HG03097 (cell line): ENCODE results near the gene TUBB3.
"Not testable (repeated sequence)": the region's sequence is repeated elsewhere in the genome, so short reads cannot be mapped to it uniquely, and the experiment has no call there.

Experiments used
- ATAC-seq: cut with Tn5 transposase; IDR thresholded peaks from one replicate; pipeline ENCODE4 v1.9.1; 2021; ENCODE audit not compliant: unreplicated experiment, low FRiP score

Gene TUBB3

DNA sequence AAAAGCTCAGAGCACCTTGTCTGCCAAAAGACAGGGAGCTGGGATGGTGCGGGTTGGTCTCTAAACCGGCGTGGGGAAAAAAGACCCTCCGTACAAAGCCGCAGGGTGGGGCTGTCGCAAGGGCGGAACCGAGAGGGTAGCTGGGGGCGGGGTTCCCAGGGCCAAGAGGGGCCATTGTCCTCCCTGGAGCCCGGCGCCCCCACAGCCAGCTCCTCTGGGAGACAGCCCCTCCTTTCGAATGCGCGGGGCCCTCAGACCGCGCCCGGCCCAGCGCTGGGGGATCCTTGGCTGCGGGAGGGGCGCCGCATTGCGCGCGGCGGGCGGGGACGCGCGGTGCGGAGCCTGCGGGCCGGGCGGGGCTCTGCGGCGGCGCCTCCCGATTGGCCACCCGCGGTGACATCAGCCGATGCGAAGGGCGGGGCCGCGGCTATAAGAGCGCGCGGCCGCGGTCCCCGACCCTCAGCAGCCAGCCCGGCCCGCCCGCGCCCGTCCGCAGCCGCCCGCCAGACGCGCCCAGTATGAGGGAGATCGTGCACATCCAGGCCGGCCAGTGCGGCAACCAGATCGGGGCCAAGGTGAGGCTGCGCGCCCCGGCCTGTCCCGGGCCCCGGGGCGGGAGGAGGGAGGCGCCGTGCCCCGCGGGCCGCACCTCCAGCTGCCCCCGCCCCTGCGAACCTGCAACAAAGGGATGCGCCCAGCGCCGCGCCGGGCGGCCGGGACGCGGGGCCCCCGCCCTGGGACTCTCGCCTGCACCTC, at the start of gene TUBB3:
TSS of gene TUBB3 (plus strand) at position 459 of the 756 bp plus-strand sequence. CDS start at position 519, 60 bp downstream.
- ATAC-seq: no peak

DNA sequence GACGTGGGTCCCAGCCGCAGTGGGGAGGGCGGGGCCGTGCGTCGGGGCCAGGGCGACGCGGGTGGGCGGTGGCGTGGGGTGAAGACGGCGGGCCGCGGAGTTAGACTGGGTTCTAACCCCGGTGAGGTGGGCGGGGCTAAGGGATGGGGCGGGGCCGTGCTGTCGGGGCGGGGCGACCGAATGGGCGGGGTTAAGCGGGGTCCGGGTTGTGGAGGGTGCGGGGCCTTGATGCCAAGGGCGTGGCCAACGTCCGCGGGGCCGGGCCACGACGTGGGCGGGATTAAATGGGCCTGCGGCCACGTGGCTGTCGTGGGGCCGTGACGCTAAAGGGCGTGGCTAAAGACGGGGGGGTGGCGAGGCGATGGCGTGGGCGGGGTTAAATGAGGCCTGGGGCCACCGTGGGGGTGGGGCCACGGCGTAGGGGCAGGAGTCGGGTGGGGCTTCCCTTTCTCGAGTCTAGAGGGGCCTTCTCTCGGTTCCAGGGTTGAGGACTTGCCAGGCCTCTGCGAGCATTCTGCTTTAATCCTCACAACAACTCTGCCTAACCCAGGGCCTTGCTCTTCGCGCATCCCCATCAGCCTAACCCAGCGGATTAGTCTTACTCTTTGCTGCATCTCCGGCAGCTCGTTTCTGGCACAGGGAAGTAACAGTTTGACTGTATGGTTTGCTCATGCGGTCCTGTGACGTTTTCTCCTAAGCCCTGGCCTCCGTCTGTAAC, 49.0 kb upstream of the TUBB3 start:
- peak; percentile 63 for ATAC-seq

DNA sequence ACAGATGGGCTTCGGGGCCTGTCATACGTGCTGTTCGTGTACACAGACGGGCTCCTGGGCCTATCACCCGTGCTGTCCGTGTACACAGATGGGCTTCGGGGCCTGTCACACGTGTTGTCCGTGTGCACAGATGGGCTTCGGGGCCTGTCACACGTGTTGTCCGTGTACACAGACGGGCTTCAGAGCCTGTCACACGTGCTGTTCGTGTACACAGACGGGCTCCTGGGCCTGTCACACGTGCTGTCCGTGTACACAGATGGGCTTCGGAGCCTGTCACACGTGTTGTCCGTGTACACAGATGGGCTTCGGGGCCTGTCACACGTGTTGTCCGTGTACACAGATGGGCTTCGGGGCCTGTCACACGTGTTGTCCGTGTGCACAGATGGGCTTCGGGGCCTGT, 44.0 kb upstream of the TUBB3 start:
- not testable (repeated sequence) for ATAC-seq

DNA sequence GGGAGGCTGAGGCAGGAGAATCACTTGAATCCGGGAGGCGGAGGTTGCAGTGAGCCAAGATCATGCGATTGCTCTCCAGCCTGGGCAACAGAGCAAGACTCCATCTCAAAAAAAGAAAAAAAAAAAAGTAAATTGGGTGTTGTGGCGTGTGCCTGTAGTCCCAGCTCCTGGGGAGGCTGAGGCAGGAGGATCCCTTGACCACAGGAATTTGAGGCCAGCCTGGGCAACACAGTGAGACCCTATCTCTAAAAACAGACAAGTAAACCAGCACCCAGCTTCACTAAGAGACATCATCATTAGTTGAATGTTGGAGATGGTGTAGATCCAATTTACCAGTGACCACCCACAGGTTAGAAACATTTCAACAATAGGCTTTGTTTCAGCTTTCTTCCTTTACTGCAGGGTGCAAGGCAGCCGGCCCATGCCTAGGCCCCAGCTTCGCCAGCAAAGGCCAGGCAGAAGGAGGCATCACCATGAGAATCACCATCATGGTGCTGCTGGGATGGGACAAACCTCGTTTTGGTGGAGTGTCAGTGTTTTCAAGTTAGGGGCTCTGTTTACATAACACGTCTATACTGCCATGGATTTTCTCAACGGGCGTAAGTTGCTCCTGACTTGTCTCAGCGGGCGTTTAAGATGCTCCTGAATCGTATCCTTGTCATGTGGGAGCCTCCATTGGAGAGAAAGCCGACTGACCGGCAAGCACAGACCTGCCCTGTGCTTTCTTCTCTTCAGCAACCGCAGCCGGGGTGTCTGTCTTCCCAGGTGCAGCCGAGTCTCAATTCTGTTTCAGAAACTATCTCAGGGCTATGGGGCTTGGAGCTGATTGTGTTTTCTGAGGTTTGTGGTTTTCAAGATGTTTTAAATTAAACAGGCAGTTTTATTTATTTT, 42.4 kb upstream of the TUBB3 start:
- ATAC-seq: no peak

DNA sequence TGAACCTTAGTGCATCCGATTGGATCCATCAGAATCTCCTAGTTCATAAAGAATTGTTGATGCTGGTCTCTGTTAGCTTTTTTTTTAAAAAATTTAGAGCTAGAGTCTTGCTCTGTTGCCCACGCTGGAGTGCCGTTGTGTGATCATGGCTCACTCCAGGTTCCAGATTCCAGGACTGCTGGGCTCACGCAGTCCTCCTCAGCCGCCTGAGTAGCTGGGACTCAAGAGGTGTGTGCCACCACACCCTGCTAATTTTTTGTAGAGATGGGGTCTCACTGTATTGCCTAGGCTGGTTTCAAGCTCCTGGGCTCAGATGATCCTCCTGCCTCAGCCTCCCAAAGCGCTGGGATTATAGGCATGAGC, 41.8 kb upstream of the TUBB3 start:
- ATAC-seq: no peak

DNA sequence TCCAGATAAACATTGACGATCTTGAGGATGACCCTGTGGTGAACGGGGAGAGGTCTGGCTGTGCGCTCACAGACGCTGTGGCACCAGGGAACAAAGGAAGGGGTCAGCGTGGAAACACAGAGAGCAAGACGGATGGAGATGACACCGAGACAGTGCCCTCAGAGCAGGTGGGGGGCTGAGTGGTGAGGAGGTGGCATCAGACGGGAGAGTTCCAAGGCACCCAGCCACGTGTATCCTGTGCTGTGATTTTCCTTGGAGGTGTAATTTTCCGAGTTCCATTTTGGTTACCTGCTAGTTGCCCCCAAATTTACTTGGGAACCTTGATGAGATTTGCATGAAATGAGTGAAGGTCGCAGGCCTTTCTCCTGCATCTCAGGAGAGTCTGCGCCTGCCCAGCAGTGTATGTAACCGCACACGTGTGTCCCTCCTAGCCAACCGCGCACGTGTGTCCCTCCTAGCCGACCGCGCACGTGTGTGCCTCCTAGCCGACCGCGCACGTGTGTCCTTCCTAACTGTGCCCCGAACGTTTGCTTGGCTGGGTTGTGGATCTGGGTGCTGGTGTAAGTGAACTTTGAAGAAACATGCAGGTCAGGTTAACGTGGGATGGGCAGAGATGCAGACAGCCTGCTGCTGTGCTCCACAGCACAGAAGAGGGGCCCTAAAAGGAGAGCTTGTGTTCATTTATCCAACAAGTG, 39.6 kb upstream of the TUBB3 start:
- no peak for ATAC-seq

DNA sequence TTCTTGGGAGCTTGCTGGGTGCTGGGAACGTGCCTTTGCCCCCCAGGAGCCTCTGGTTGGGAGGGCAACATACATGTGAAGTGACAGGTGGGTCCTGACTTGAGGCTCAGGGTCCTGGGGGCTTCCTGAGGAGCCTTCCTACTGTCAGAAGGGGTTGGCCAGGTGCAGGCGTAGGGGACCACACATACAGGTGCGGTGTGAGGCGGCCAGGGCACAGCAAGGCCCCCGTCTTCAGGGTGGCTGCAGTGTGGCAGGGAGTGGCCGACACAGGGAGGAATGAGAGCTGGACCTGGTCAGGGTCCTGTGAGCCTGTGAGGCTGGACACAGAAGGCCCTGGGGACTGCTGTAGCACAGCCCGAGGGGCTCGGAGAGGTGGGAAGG, 39.1 kb upstream of the TUBB3 start:
- ATAC-seq: no peak

DNA sequence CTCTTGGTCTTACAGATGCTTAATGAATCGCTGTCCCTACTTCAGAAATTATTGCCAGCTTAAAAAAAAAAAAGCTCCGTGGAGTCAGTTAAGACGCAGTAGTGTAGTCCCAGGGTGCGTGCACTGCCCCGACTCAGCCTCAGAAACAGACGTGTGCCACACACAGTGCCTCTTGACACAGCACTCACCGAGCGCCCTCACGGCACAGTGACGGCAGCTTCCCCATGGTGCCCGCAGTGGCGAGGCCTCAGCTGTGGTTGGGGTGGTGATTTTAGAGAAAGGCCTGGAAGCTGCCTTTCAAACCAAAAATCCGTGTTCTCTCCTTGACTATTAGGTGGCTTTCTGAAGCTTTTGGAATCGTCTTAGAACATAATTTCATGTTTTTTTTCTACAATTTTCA, 35.9 kb upstream of the TUBB3 start:
- no peak for ATAC-seq

DNA sequence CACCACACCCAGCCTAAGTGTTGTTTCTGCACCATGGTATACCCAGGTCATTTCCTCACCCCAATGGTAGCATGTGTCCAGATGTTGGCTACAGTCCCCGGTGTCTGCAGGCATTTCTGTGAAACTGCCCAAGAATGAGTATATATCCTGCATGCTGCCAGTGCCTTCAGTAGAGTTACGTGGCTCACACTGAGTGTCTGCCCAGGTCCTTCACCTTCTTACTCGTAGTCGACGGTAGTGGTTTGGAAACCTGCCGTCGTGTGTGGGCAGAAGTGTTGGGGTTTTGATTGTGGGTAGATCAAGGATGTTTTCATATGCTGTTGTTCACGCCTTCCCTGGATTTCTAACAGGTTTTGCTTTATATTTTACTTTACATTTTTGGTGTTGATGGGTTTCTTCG, 32.9 kb upstream of the TUBB3 start:
- ATAC-seq: no peak

DNA sequence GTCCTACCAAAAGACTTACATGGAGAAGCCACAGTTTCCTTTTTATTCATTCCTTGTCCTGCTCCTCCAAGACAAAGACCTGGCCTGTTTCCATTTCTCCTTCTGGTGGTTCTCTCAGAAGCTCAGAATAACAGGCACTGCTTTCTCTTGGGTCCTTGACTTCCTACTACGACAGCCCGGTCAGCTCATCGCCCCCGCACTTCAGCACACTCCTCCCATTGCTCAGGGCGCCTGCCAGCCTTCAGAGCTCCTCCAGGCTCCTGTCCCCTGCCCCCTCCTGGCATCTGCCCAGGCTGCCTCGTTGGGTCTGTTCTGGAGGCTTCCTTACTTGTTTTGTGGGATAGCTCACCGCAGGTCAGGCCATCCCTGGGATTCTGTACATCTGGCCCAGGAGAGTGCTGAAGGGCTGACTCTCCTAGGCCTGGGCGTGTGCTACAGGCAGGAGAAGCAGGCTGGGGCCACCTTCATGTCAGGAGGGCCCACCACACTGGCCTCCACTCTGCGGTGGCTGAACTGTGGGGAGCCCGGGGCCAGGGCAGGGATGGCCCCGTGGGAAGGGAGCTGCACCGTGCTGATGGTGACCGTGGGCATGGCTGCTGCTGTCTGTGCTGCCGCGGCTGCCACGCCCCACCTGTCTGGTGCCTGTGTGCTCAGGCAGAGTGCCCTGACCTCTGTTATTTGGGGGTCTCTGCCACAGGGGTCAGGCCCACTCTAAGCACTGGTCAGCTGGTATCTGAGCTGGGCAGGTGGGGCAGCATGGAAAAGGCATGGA, 32.1 kb upstream of the TUBB3 start:
- no peak for ATAC-seq

DNA sequence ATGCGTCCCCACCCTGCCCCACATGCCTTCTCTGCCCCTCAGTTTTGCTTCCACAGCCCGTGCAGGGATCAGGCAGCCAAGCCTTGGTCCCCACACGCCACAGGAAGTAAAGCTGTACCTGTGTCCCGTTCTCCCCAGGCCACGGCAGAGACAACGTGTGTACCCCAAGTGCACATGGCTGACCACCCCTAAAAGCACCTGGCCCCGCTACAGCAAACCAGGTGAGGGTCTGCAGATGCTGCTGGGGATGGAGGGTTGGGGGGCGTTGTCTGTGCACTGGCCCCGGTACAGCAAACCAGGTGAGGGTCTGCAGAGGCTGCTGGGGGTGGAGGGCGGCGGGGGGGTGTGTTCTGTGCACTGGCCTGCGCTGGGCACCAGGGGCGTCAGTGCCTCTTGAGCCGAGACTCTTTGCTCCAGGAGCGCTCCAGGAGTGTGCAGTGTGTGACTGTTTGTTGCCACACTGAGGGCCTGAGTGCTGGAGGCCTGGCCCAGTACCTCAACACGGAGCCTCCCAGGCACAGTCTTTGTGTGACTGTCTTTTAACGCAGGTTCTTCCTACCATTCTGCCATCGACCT, 31.0 kb upstream of the TUBB3 start:
- no peak for ATAC-seq

DNA sequence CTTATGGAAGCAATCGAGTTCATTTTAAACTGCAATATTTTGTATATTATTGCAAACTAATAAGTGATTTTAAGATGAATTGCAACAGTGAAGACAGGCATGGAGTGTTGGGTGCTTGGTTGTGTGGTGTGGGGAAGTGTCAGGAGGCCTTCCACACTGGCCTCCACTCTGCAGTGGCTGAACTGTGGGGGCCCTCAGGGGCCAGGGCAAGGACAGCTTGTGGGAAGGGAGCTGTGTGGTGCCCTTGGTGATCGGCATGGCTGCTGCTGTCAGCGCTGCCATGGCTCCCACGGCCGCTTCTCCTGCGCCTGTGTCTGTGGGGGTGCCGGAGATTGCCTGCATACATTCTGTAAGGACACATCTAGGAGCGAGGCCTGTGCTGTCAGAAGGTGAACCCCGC, 30.5 kb upstream of the TUBB3 start:
- ATAC-seq: no peak

DNA sequence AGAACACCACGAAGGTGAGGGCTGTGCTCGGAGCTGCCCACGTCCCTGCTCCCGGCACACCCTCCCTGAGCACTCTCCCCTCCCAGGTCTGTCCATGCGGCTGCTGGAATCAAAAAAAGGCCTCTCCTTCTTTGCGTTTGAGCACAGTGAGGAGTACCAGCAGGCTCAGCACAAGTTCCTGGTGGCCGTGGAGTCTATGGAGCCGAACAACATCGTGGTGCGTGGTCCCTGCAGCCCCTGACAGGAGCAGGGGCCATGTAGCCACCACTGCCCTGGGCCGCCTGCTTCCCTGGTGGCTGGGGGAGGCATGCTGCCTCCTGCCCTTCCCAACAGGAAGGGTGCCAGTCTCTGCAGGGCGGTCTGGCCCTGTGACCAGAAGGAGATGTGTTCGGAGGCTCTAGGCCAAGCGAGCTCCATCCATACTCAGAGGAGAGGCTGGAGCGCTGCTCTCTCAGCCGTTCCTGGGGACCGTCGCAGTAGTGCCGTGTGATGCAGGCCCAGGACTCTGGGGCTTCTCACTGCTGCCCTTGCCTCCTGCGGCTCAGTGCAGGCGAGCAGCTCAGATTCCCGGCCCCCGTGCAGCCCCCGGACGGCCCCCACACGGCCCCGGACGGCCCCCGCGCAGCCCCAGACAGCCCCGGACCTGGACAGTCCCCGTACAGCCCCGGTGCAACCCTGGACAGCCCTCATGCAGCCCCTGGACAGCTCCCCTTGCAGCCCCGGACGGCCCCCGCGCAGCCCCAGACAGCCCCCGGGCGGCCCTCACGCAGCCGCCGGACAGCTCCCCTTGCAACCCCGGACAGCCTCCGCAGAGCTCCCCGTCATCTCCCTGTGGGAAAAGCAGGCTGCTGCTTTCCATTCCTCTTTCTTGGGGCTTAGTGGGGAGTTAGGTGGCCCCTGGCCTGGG, 29.2 kb upstream of the TUBB3 start:
- no peak for ATAC-seq

DNA sequence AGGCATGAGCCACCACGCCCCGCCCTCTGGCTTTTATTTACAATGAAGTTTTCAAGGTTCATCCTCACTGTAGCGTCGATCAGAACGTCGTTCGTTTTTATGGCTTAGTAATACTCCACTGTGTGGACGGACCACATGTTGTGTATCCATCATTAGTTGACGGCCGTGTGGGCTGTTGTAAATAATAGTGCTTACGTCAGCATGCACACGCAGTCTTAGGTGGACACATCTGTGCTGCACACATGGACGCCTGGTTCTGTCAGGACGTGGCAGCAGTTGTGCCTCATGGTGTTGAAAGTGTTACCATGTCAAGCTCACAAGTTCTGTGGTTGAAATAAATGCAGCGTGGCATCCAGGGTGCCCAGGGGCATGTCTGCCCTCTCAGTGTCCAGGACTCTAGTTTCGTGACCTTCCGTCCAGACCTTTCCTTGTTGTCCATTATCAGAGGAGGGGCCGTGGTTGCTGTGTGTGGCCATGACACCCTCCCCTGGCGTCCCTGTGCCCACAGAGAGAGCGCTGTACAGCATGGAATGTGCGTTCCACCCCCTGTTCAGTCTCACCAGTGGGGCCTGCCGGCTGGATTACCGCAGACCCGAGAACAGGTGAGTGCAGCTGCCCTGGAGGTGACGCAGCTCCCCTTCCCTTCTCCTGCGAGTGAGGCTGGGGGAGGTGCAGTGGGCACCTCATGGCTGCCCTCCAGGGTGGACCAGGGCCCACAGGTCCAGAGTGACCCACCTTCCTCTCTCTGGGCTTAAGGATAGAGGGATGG, 27.5 kb upstream of the TUBB3 start:
- no peak for ATAC-seq

DNA sequence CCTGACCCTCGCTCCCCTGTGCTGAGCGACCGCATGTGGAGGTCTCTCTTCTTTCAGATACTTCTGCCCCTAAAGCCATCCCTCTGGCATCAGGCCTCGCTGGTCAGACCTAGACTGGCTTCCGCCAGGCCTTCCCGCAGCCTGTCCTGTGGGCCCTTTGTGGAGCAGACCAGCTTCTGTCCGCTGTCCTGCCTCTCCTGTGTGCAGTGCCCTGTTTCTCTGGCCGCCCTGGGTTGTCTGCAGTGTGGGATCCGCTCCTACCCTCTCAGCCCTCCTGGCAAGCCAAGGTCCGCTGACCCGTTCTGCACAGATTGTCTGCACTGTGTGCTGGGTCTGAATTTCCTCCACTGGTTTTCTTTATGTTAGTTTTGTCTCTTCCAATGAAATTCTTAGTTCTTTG, 25.9 kb upstream of the TUBB3 start:
- no peak for ATAC-seq

DNA sequence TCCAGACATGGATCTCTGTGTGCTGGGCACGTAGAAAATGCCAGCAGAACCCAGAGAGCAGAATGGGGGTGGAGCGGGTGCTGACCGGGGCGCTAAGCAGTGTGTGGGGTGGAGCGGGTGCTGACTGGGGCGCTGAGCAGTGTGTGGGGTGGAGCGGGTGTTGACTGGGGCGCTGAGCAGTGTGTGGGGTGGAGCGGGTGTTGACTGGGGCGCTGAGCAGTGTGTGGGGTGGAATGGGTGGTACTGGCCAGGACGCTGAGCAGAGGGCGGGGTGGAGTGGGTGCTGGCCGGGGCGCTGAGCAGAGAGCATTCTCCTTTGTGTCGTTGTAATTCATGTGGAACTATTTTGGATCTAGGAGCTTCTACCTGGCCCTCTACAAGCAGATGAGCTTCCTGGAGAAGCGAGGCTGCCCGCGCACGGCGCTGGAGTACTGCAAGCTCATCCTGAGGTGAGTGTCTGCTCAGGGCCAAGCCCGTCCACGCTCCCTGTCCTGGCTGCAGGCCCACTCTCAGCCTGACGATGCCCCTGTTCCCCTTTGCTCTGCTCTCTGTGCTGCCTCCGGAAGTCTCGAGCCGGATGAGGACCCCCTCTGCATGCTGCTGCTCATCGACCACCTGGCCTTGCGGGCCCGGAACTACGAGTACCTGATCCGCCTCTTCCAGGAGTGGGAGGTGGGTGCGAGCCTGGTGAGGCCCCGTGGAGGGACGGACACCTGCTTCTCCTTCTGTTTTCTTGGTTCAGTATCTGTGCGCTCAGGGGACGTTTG, 24.8 kb upstream of the TUBB3 start:
- no peak for ATAC-seq

DNA sequence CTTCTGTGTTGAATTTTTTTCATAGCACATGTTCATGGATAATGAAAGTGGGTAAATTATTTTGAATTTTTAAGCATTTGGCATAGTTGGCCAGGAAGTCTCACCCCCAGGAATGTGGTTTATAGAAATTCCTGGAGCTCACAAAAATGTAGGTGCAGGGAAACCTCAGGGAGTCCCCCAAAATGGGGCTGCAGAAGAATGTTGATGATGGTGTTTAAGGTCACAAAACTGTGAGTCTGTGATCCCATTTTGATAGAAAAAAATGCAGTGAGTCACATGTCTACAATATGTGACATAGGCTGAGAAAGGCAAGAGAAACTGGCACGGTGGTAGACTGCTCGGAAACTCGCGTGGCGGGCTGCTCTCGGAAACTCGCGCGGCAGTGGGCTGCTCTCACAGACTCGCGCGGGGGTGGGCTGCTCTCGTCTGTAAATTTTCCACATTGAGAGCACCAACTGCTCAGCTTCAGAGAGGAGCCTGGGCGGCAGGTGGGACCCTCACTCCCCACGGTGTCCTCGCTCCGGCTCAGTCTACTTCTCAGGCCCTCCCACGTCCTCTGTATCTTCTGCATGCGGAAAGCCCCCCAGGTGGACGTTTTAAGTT, 23.2 kb upstream of the TUBB3 start:
- no peak for ATAC-seq
